Right ventricle myocardium inferior (tissue), 1 donor: Measurements from ENCODE around the gene AP2M1. TPM values are rescaled to one million over a fixed set of nuclear protein-coding genes. Genes with fewer than 3 reads are reported as not detected.

ENCODE experiments used
- ATAC-seq: fragments of 200-7000 bp; cut with Tn5 transposase; one replicate; pipeline ENCODE4 v1.9.1; 2020; ENCODE audit warnings: mild to moderate bottlenecking, moderate library complexity
- DNase-seq: peaks from one replicate; pipeline ENCODE4 v3.0.0; 2021; ENCODE audit errors: missing footprints
- intact Hi-C: fragments of 100-400 bp; cut with DNase I; formaldehyde crosslinking; loops from one replicate; pipeline ENCODE4 v1.11.0; 2022
- total RNA-seq: library from RNA; stranded (reverse); fragmentation: NEBNext Ultra II Directional; extraction: Animal tissue kit (Norgen Biotek cat#: 25700); gene quantifications from one replicate; pipeline ENCODE4 v1.2.1, GENCODE V29; 2021
- donor health status: DM: no; HTN: yes; CAD: no; lungs with severe emphysema.

AP2M1 gene
- total RNA-seq, 1 donor from 2014 or later, result 269 TPM

GRCh38 chr3:184175506-184175905 is 851 bp downstream of the AP2M1 start:
- intact Hi-C loops, result loop anchor here (2.0 kb wide), 2 partner anchors 21 to 41 kb away; partner anchors contain the start of genes DVL3 and EIF2B5
- DNase-seq, result no peak
- no peak for ATAC-seq

GRCh38 chr3:184175981-184176376 is 1.3 kb downstream of the AP2M1 start:
- DNase-seq (no peak), ATAC-seq (no peak)
- intact Hi-C loops, result loop anchor here (1.0 to 2.0 kb wide), 3 partner anchors 9 to 41 kb away; partner anchors contain the start of genes DVL3 and EIF2B5

GRCh38 chr3:184176377-184177330 is 2.0 kb downstream of the AP2M1 start:
- intact Hi-C loops, result loop anchor here (1.0 kb wide), 1 partner anchor 9 kb away; no protein-coding TSS in a partner anchor

GRCh38 chr3:184177331-184177731 is 2.7 kb downstream of the AP2M1 start:
- intact Hi-C loops, result no loop called here
- ATAC-seq (no peak), DNase-seq (no peak)

More at GRCh38 chr3:184176377-184177330, 2.0 kb downstream of the AP2M1 start:
- ATAC-seq (peak; percentile 8), DNase-seq (no peak)

GRCh38 chr3:184177767-184178306 is 3.2 kb downstream of the AP2M1 start:
- intact Hi-C loops, result no loop called here
- ATAC-seq, result no peak
- no peak for DNase-seq

- ATAC-seq (no peak), DNase-seq (no peak)
- intact Hi-C loops, result no loop called here
These were observed 4.0 kb downstream of the AP2M1 start for GRCh38 chr3:184178521-184179138.

GRCh38 chr3:184180165-184180564 is 5.5 kb downstream of the AP2M1 start:
- intact Hi-C loops, result loop anchor here (10.0 kb wide), 1 partner anchor 165 kb away; the partner anchor contains the start of gene ABCC5
- no peak for DNase-seq
- ATAC-seq, result no peak

- intact Hi-C loops, result loop anchor here (10.0 kb wide), 1 partner anchor 167 kb away; the partner anchor contains the start of gene ABCC5
- DNase-seq, result no peak
- ATAC-seq, result no peak
These were observed 6.9 kb downstream of the AP2M1 start for GRCh38 chr3:184181596-184181995.

GRCh38 chr3:184183679-184184078 is 9.0 kb downstream of the AP2M1 start:
- no peak for ATAC-seq
- intact Hi-C loops, result loop anchor here (10.0 kb wide), 1 partner anchor 169 kb away; the partner anchor contains the start of gene ABCC5

GRCh38 chr3:184184546-184185230 is 10.0 kb downstream of the AP2M1 start:
- intact Hi-C loops, result loop anchor here (1.0 to 10.0 kb wide), 3 partner anchors 8 to 170 kb away; partner anchors contain the start of genes ABCC5, ALG3 and EEF1AKMT4
- DNase-seq (no peak), ATAC-seq (no peak)

More at GRCh38 chr3:184183679-184184078, 9.0 kb downstream of the AP2M1 start:
- no peak for DNase-seq

GRCh38 chr3:184185461-184186183 is 11.0 kb downstream of the AP2M1 start:
- DNase-seq (peak; percentile 100), ATAC-seq (peak; percentile 97)
- intact Hi-C loops, result loop anchor here (1.0 to 10.0 kb wide), 6 partner anchors 9 to 171 kb away; partner anchors contain the start of genes ABCC5, ALG3, DVL3 and EEF1AKMT4

- DNase-seq, result peak; percentile 83
- intact Hi-C loops, result loop anchor here (1.0 to 10.0 kb wide), 5 partner anchors 32 to 172 kb away; partner anchors contain the start of genes ABCC5, ALG3, DVL3 and EEF1AKMT4
- peak; percentile 14 for ATAC-seq
These were observed 11.7 kb downstream of the AP2M1 start, which contains the start of gene ABCF3 for GRCh38 chr3:184186184-184186901. ABCF3 (plus strand) TSS chr3:184186199; CDS start chr3:184186208, 9 bp downstream.

- DNase-seq (no peak), ATAC-seq (no peak)
- intact Hi-C loops, result loop anchor here (1.0 to 10.0 kb wide), 5 partner anchors 32 to 172 kb away; partner anchors contain the start of genes ABCC5, ALG3, DVL3 and EEF1AKMT4
These were observed 12.2 kb downstream of the AP2M1 start for GRCh38 chr3:184186902-184187207.

GRCh38 chr3:184188080-184188479 is 13.4 kb downstream of the AP2M1 start:
- intact Hi-C loops, result loop anchor here (5.0 to 10.0 kb wide), 2 partner anchors 59 to 173 kb away; partner anchors contain the start of genes ABCC5, ALG3 and EEF1AKMT4
- no peak for ATAC-seq

GRCh38 chr3:184189421-184189820 is 14.8 kb downstream of the AP2M1 start:
- no peak for ATAC-seq
- no peak for DNase-seq
- intact Hi-C loops, result loop anchor here (5.0 to 10.0 kb wide), 2 partner anchors 58 to 175 kb away; partner anchors contain the start of genes ABCC5, ALG3 and EEF1AKMT4

More at GRCh38 chr3:184188080-184188479, 13.4 kb downstream of the AP2M1 start:
- no peak for DNase-seq

- ATAC-seq (no peak), DNase-seq (no peak)
- intact Hi-C loops, result no loop called here
These were observed 18.2 kb downstream of the AP2M1 start for GRCh38 chr3:184192889-184193288.
